Activated T-helper 1 cell treated with anti-CD3 and anti-CD28 coated beads, Interleukin-2, amount 50 U/mL, for 16 hours (primary cell): ENCODE measurements around the gene SHANK1.

Experiments used
- DNase-seq, 2 donors: peaks; one replicate each; pipeline ENCODE4 v3.0.0-alpha.2; 2020; ENCODE audit warnings: low read depth in 1 of 2, low spot score in 1 of 2

SHANK1 gene

GRCh38 chr19:50712833-50713232 lies 6.8 kb downstream of the SHANK1 start:
- no peak for DNase-seq

DNA sequence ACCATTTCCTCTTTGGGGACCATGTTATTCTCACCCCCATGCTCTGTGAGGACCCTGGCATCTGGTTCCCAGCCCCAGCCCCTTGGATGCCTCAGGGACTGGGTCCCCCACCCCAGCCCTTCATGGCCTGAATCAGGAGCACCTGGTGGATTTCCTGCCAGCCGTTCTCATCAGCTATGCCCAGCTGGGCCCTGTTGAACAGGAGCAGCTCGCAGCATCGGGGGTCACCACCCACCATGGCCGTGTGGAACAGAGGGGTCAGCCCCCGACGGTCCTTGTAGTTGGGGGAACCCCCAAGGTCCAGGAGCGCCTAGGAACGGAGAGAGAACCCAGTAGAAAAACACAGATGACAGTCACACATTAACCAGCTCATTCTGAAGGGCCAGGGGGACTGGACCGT lies 7.8 kb downstream of the SHANK1 start:
- DNase-seq: no peak

DNA sequence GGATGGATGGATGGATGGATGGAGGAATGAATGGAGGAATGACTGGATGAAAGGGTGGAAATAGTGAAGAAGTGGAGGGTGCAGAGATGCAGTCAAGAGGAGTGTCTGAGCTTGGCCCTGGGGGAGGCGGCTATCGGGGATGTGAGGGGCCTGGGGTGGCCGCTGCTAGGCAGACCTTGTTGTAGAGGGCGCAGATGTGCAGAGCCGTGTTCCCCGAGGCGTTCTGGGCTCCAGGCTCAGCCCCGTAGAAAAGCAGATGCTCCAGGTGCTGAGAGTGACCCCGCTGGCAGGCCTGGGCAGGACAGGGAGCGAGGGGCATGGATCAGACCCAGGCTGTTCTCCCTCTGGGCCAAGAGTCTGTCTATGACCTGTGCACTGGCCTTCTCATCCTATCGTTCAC lies 8.4 kb downstream of the SHANK1 start:
- no peak for DNase-seq

- no peak for DNase-seq
These were observed 9.0 kb downstream of the SHANK1 start for GRCh38 chr19:50710612-50711011.

DNA sequence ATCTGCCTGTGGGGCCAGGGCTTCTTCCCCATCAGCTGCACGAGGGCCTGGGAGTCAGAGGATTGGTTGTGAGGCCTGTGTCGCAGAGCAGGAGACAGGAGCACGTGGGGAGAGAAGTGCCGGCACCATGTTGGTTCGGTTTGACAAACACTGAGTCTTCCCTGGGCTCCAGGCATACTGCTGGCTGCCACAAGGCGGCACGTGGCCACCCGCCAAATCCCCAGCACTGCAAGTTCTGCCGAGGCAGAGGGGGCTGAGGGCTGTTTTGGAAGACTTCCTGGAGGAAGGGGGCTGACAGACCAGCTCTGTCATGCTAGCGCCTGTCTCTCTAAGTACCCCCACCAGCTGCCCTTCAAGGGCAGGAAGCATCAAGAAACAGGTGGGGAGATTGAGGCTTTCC lies 9.5 kb downstream of the SHANK1 start:
- DNase-seq: no peak

DNA sequence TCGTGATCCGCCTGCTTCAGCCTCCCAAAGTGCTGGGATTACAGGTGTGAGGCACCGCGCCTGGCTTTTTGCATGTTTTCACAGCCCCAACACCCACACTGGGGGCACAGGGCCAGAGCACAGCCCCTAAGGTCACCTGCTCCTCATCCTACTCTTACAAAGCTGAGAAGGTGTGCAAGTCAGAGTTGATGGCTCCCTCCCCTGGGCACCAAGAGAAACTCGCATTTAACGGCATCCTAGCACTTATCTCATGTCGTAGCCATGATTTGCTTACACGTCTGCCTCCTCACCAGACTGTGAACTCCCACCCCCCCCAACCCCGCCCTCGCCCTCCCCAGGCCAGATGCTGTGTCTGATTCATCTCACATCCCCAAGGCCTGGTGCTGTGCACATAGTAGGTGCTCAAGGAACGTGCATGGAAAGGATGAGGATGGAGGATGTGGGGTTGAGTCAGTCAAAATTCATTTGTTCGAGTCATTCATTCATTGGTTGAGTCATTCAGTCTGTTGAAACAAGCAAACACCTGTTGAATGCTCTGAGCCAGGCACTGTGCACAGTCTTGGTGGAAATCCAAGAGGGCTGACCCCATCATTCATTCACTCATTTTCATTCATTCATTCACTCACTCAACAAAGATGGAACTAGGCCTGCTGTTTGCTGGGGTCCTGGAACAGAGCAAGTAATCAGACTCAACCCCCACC lies 11.3 kb downstream of the SHANK1 start:
- DNase-seq: no peak

DNA sequence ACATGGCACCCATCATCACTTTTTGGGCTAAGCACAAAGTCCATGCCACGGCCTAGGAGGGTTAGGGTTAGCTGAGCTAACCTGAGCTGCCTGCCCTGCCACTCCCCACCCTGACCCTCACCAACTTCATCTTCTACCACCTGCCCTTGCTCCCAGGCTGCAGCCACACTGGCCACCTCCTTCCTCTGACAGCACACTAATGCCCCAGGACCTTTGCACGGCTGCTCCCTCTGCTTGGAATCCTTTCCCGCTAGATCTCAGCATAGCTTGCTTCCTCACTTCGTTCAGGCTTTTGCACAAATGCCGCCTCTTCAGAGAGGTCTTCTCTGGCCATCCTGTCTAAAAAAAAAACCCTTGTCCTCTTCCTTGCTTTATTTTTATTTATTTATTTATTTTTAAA lies 13.2 kb downstream of the SHANK1 start:
- DNase-seq: no peak

DNA sequence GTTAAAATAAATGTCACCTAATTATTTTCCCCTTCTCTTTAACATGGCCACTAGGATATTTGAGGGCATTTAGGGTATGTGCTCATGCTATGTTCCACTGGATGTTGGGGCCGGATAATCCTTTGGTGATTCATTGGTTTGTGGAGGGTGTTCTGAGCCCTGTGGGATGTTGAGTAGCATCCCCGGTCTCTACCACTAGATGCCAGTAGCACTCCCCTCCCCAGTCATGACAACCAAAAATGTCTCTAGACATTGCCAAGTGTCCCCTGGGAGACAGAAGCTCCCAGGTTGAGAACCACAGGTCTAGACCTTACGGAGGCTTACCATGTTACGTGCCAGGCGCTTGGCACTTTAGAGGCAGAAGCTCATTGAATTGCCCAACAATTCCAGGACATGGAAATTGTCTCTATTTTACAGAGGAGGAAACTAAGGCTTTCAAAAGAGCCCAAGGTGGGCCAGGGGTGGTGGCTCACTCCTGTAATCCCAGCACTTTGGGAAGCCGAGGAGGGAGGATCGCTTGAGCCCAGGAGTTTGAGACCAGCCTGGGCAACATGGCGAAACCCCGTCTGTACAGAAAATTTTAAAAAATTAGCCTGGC lies 14.1 kb downstream of the SHANK1 start:
- DNase-seq: no peak

DNA sequence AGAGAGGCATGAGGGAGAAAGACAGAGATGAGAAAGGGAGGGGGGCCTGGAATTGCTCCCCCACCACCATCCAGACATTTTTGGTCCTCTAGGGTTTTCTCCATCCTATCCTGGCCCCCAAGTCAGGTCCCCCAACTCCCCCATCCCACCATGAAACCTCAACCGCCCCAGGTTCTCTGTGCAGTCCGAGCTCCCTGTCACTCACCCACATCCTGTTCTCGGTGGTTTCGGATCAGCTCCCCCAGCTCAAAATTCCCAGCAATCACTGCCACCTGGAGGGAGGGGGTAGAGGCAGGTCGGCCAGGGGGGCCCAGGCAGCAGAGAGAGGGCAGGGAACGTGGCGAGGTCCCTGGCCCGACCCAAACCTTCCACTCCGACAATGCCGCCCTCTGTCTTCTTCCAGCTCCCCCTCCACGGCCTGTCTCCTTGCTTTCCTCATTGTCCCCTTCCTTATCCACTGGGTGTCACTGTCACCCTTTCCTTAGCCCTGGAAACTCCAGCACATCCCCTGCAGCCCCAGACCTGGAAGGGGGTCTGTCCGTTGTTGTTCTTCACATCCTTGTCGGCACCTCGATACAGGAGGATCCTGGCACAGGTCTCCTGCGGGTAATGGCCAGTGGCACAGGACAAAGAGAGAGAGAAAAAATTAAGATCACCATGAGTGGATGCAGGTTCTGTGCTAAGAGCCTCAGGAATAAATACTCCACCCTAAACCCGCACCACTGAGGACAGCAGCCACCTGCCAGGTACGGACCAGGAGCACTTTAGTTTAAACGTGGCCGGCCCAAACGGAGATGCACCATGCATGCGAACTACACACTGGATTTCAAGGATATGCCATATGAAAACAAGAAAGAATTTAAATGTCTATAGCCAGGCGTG lies 15.4 kb downstream of the SHANK1 start:
- no peak for DNase-seq

- DNase-seq: no peak
These were observed 16.5 kb downstream of the SHANK1 start for GRCh38 chr19:50702871-50703829.

- DNase-seq: no peak
These were observed 17.3 kb downstream of the SHANK1 start for GRCh38 chr19:50702158-50702870.

- no peak for DNase-seq
These were observed 18.1 kb downstream of the SHANK1 start for GRCh38 chr19:50701367-50701985.

DNA sequence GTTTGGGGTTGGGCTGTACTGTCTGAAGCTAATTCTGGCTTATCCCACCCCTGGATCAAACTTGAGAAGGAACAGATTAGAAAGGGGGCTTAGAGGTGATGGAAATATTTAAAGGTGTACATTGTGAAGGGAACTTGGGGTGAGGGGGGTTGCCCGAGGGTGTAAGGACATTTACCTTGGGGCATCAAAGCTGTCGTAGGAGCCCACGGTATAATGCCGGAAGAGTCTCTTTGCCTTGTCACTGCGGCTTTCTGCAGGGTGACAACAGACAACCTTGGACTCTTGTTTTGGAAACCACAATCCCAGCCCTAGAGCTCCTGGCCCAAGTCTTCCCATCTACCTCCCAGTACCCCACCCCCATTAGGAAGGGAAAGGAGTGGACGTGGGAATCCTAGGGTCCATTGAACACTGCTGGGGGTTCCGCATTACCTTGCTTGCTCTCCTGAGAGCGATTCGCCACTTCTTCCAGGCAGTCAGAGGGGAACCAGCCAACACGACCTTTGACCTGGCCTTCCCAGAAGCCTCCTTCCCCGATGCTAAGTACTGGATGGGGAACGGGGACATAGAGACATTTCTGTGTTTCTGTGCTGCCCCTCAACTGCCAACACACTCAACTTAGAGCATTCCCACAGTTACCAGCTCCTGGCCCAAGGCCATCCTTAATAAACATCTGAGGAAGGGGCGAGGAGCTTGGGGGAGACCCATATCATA lies 22.0 kb downstream of the SHANK1 start:
- no peak for DNase-seq

GRCh38 chr19:50696094-50696483 lies 23.5 kb downstream of the SHANK1 start:
- no peak for DNase-seq

GRCh38 chr19:50695251-50696093 lies 24.1 kb downstream of the SHANK1 start:
- no peak for DNase-seq

DNA sequence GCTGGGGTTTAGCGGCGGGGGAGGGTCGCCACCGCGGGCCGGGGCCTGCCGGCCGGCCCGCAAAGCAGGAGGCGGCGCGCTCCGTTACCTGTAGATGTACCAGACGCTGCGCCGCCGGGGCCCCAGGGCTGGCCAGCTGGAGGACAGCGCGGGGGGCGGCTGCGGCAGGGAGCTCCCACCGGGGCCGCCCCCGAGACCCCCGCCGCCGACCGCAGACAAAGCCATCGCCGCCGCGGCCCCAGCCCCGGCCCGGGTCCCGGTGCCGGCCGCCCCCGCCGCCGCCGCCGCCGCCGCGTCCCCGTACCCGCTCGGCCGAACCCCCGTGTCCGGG lies 24.8 kb downstream of the SHANK1 start:
- DNase-seq: no peak

- DNase-seq: no peak
These were observed 26.3 kb downstream of the SHANK1 start for GRCh38 chr19:50693064-50693975.

- no peak for DNase-seq
These were observed 29.2 kb downstream of the SHANK1 start for GRCh38 chr19:50690439-50690838.
